Tibial nerve (tissue), 4 donors: ENCODE measurements around the gene SRSF7.

Experiments
- CTCF ChIP-seq, 5 experiments: fragments of 200-600 bp in 3 of 5; fragments of 450-650 bp in 2 of 5; sonication (generic) in 3 of 5; IDR thresholded peaks; one replicate each; pipeline ENCODE4 v1.5.1; 2016 to 2019; ENCODE audit warnings: antibody characterized with exemption in 5 of 5, mild to moderate bottlenecking in 3 of 5, moderate library complexity in 2 of 5
- EP300 ChIP-seq, 2 donors: sonication (generic); formaldehyde crosslinking; IDR thresholded peaks; one replicate each; pipeline ENCODE4 v1.6.1; 2017; ENCODE audit warnings: antibody characterized with exemption in 2 of 2, mild to moderate bottlenecking in 1 of 2

DNA sequence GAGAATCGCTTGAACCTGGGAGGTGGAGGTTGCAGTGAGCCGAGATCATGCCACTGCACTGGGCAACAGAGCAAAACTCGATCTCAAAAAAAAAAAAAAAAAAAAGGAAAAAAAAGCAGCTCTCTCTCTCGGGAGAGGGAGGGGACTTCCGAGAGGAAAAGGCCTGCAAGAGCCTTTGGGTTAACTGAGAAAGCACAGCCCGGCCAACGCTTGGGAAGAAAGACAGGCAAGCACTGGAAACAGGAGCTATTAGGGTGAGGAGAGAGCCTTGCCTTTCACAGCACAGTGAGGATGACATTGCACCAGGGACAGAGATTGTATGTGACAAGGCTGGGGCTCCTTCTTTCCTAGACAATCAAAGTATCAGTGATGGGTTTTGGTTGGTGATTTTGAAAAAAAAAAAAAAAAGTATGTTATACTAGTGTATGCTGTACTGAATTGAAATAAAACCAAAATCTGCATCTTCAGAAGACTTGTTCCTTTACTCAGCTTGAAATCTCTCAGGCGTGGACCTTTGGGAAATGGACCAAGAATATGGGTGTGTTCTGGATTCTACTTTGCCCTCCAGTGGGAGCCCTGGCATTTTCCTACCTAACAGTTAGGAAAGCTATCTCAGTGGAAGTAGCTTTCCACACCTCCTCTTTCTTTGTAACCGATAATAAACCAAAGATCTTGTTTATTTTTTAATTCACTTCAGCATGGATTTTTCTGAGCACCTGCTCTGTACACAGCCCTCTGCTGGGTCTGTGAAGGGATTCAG is 16.7 kb downstream of the SRSF7 start:
- no peak for TF ChIP-seq EP300 (IDR thresholded peaks at IDR 0.05)
- TF ChIP-seq CTCF (IDR thresholded peaks at IDR 0.05), result no peak
